GM12892 (cell line): ENCODE data around the gene SLCO2A1.

ENCODE experiments used
- POLR2A ChIP-seq: IDR thresholded peaks from 2 replicates; pipeline ENCODE4 v1.6.1; 2011; ENCODE audit warnings: low read depth, low read length, control low read depth
- POLR2AphosphoS5 ChIP-seq: IDR thresholded peaks from 2 replicates; pipeline ENCODE4 v1.6.1; 2011; ENCODE audit warnings: low read depth, low read length, control low read depth
- TAF1 ChIP-seq: IDR thresholded peaks from 2 replicates; pipeline ENCODE4 v1.6.1; 2011; ENCODE audit warnings: low read depth, mild to moderate bottlenecking, control low read depth, low read length, borderline replicate concordance

DNA sequence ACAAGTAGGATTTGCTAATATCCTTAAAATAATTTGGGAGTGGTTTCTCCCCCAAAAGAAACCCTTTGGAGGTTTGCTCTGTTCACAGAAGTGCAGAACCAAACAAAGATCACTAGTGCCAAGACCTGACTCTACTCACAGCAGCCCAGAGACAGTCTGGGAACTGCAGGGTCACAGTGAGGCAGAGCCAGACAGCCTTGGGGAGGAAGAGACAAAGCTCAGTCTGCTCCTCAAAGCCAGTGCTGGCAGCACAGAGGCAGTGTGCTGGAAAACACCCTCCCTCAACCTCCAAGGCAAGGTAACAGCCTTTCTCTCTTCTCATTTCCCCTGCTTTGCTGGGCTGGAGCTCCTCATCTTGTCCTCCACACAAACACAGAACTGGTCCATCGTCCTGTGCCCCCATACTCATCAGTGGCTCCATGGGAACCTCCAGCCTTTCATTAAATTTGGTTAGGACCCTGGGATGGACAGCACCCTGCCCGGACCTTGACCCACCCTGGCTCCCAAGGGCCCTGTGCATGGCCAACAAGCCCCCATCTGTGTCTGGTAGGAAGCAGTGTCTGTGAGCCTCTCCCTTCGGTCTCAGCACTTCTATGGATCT lies 146.6 kb downstream of the SLCO2A1 start:
- TF ChIP-seq POLR2A (no peak), POLR2AphosphoS5 (no peak), TAF1 (no peak)
